Stimulated activated CD8-positive, alpha-beta memory T cell treated with anti-CD3 and anti-CD28 coated beads, Interleukin-4, amount 100 ng/mL, for 1 hour (primary cell): ENCODE data around the gene ARHGAP20.

Source experiments
- DNase-seq, 2 donors: peaks; one replicate each; pipeline ENCODE4 v3.0.0-alpha.2; 2020; ENCODE audit warnings: low read depth in 2 of 2, low spot score in 1 of 2

Gene ARHGAP20

DNA sequence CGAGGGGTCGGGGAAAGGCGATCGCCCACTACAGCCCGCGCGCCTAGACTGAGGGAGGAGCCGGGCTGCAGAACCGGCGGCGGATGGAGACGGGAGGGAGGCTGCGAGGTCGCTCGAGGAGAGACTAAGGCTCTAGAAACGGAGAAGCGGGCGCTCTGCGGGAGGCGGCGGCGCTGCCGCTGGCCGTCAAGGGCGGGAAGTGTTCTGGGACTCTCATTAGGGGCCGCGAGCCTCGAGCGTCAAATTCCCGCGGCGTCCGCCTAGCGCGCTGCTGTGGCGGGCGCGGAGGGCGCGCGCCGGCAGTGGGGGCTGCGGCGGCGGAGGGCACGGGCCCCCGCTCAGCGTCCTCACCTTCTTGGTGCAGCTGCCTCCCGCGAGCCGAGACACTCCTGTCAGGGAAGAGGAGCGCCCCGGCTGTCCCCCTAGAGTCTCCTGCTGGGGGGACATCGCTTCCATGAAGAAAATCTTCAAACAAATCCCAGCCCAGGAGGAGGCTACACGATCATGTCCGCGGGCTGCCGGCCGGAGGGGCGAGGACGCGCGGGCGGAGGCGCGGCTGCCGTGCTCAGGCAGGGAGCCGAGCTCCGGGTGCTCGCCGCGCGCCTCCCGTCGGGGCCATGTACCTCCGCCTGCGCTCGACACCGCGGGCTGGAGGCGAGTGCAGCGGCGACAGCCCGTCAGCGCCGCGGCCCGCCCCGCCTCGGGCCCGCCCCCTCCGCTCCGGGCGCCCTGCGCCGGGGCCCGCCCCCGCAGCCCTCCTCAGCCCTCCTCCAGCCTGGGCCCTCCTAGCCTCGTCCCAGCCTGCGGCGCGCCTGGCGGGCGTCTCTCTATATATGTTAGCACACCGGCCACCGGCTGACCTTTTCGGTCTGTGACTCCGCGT is at the start of gene ARHGAP20:
ARHGAP20 (minus strand) TSS at position 662 of the 883 bp plus-strand sequence; CDS start at position 456, 206 bp downstream.
- DNase-seq, result no peak

- no peak for DNase-seq
These were observed 49.8 kb upstream of the ARHGAP20 start for GRCh38 chr11:110761991-110762390.

DNA sequence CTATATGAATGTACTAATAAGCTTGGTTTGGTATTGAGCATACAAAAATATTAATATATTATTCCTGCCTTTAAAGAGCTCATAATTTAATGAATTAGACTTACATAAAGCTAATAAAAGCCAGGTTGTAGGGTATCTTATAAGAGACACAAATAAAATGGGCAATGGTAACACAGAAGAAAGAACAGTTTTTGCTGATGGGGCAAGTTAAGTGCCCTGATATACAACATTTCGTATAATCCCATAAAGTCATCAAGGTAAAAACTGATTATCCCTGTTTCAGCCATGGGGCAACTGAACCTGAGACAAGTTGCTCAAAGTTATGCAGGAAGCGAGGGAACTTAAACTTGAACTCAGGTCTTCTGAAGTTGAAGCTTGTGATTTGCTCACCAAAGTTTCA is 48.9 kb upstream of the ARHGAP20 start:
- DNase-seq, result no peak

DNA sequence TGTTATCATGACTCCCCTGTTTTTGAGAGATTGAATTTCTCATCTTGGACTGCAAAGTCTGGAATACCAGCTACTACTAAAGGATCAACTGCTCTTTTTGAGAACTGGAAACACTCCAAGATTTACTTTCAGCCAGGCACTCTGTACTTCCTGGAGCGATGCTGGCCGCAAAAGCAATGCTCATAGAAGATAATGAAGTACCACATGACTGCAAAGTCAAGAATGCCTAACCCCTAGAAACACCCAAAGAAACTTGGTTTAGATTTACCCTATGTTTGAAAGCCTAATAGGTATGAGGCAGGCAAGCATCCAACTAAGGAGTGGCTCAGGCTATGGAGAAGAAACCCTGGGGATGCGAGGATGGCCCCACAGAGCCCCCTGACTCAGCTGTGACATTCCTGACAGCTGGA is 47.7 kb upstream of the ARHGAP20 start:
- DNase-seq, result no peak

- no peak for DNase-seq
These were observed 45.9 kb upstream of the ARHGAP20 start for GRCh38 chr11:110757962-110758755.

GRCh38 chr11:110757066-110757465 is 44.8 kb upstream of the ARHGAP20 start:
- no peak for DNase-seq

GRCh38 chr11:110755941-110756340 is 43.7 kb upstream of the ARHGAP20 start:
- DNase-seq, result no peak

- no peak for DNase-seq
These were observed 40.7 kb upstream of the ARHGAP20 start for GRCh38 chr11:110752890-110753289.

DNA sequence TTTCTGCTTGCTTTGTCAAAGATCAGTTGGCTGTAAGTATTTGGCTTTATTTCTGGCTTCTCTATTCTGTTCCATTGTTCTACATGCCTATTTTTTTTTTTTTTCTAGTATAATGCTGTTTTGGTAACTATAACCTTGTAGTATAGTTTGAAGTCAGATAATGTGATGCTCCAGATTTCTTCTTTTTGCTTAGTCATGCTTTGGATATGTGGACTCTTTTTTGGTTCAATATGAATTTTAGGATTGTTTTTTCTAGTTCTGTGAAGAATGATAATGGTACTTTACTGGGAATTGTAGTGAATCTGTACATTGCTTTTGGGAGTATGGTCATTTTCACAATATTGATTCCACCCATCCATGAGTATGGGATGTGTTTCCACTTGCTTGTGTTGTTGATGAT is 37.9 kb upstream of the ARHGAP20 start:
- DNase-seq, result no peak

DNA sequence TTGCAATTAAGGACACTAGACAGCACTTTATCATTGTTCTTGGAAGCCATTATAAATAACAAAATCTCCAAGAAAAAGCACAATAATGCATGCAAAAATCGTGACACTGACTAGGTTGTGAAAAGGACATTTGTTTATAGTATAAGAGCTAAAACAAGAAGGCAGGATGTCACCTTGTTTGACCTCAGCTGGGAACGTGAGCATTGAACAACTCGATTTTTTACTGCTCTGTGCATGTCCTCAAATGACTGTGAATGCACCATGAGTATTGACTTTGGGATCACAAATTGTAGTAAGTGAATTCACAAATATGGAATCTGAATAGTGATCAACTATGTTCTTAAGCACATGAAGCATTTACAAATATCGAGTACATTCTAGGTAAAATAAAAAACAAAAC is 35.3 kb upstream of the ARHGAP20 start:
- no peak for DNase-seq

DNA sequence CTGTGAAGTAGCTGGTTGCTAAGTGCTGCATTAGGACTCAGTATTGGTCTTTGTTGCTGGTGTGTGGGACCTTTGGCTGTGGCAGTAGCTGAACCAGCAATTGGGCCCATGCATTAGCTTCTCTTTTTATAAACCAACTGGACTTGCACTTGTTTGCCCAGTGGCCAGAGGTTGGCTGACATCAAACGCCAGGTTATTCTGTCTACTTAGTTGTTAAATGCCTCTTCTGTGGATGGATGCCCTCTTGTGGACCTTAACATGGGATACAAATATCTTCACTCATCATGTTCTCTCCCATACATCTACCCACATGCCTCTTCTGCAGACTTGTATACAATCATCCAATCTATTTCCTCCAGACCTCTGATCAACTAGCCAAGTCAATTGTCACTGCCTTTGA is 26.4 kb upstream of the ARHGAP20 start:
- no peak for DNase-seq

DNA sequence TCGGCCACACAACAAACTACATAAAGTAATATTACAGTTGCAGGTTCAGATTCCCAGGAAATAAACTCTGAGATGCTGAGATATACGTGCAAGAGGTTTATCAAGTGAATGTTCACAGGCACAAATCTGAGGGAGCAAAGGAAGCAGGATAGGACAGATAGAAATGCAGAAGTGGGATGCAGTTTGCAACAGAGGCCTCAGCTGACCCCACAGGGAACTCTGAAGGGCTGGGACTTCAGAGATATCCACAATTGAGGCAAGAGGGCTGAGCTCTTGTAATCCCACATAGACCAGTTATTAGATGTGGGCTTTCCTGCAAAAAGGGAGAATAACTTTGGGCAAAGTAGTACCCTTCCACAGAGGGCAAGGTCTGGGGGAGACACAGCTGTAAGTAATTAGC is 25.4 kb upstream of the ARHGAP20 start:
- DNase-seq, result no peak

GRCh38 chr11:110736171-110736553 is 23.9 kb upstream of the ARHGAP20 start:
- DNase-seq, result no peak

- DNase-seq, result no peak
These were observed 23.4 kb upstream of the ARHGAP20 start for GRCh38 chr11:110735455-110736170.

DNA sequence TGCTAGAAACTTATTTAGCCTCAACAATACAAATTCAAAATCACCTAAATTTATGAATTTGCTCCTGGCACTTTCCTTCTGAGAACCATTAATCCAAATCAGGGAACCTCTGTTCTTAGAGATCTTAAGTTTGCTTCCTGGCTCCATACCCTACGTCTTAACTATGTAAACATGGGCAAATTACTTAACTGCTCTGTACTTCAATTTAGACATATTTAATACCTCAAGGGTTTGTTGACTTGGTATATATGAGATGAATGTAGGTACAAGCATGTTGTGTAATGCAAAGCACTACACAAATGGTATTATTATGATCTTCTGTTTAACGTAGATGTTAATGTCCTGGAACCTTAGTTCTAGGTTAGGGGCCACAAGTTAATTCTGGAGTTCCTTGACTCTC is 22.6 kb upstream of the ARHGAP20 start:
- DNase-seq, result no peak

GRCh38 chr11:110730773-110731172 is 18.5 kb upstream of the ARHGAP20 start:
- DNase-seq, result no peak

DNA sequence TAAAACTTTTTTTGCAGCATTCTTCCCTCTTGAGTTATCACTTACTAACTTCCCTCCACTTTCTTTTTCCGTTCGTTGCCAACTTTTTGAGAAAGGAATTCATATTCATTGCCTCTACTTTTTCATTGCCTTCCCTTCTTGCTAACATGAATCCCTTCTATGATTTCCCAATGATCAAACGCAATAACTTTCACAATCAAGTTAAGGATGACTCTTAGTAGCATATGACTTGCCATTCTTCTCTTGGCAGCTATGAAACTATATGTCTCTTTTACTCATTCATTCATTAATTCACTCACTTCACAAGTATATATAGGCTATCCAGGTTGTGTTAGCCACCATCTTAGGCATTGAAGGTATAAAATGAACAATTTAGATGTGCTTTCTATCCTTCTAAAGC is 16.6 kb upstream of the ARHGAP20 start:
- no peak for DNase-seq

DNA sequence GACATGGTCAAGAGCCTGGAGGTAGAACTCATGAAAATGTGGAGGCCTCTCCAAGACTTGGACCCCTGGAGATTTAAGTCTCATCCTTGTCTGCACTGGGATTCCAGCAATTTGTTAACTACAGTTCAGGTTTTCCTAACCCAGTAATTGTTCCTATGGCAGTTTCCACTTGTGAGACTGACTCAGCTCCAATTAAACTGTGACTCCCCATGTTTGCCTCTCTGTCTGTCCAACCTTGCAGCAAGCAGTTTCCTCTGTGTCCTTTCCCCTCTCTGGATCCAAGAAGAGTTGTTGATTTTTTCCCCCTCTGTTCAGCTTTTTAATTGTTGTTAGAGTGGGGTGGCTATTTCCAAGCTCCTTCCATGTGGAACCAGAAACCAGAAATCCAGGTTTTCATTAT is 16.2 kb upstream of the ARHGAP20 start:
- no peak for DNase-seq

GRCh38 chr11:110724358-110724757 is 12.1 kb upstream of the ARHGAP20 start:
- no peak for DNase-seq

DNA sequence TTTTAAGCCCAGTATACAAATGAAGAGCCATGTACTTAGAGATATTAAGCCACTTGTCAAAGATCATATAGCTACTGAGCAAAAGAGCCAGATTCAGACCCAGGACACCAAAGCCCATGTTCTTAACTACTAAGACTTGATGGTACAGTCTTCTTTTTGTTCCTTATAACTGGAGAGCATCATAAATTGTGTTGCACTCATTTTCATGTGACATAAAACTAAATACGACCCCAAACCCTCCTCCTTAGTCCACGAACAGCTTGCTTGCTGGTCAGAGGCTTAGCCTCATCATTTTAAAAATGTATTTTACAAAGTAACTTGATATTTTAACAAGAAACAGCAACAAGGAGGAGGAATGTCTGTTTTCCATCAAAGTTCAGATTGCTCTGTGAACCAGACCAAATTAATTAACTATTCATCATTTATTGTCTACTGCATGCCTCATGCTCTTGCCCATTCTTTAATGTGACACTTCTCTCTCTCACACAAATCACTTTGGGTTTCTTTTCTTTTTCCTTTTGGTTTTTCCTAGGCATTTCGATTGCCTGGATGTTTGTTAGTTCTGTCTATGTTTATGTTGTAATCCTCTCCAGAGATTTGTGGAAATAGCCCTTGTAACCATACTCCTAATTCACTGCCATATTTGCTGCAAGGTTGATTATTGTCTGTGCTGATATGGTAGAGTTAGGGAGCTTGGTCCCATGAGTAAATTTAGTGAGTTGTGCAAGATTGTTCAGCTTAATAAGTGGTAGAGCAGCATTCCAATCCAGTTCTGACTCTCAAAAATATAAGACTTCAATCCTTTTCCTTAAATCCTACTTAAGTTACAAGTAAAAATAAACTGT is 8.4 kb upstream of the ARHGAP20 start:
- DNase-seq, result no peak

DNA sequence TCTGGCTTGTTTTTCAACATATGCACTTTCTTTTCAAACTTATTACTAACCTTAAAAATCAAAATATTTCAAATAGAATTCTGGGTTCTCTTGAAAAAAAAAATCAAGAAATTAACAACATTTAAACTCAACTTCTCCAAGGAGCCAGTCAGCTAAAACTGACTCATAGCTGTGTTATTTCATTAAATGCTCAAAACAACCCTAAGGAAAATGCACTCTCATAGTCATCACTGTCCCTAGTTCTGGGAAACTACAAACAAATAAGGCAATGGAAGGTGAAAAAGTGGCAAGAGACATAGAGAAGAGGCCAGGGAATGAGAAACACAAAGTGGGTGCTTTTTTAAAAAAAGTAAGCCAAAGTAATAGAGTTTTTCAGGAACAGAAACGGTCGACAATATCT is 4.1 kb upstream of the ARHGAP20 start:
- DNase-seq, result no peak
